HepG2 (cell line): ENCODE results near the gene SKIC2.

Experiments used
- CREM ChIP-seq, 2 experiments: sonication (generic) in 1 of 2; formaldehyde crosslinking in 1 of 2; IDR thresholded peaks; 2 replicates each; pipeline versions ENCODE4 v1.4.0 to v1.6.1; 2016 to 2020; ENCODE audit warnings: antibody characterized with exemption in 1 of 2, mild to moderate bottlenecking in 1 of 2, missing genetic modification reagents in 1 of 2
- MTF1 ChIP-seq: sonication (generic); formaldehyde crosslinking; IDR thresholded peaks from 2 replicates; pipeline ENCODE4 v1.5.0; 2020; ENCODE audit warnings: missing genetic modification reagents
- RFXAP ChIP-seq: sonication (generic); formaldehyde crosslinking; IDR thresholded peaks from 2 replicates; pipeline ENCODE4 v1.4.0; 2020; ENCODE audit warnings: missing genetic modification reagents, borderline replicate concordance

- no peak for TF ChIP-seq MTF1 (CRISPR knock-in tag)
- no peak for TF ChIP-seq CREM (IDR thresholded peaks at IDR 0.05)
- TF ChIP-seq CREM (CRISPR knock-in tag; IDR thresholded peaks at IDR 0.05), result no peak
- TF ChIP-seq RFXAP (CRISPR knock-in tag), result no peak
These were observed 13.8 kb upstream of the SKIC2 start for GRCh38 chr6:31945154-31945506.
